Measurements from ENCODE around the gene MED27.

Gene MED27

DNA sequence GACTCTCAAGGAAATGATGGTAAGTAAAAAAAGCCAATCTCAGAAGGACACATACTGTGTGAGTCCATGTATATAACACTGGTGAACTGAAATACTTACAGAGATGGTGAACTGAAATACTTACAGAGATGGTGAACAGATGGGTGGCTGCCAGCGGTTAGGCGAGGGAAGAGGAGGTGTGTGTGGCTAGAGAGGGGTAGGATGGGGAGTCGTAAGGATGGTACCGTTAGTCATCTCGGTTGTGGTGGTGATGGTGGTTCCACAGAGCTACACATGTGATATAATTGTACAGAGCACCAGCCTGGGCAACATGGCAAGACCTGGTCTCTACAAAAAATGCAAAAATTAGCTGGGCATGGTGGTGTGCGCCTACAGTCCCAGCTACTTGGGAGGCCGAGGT is 226.2 kb downstream of the MED27 start:
- DNase-seq (ENCODE audit: low spot score), result no peak

DNA sequence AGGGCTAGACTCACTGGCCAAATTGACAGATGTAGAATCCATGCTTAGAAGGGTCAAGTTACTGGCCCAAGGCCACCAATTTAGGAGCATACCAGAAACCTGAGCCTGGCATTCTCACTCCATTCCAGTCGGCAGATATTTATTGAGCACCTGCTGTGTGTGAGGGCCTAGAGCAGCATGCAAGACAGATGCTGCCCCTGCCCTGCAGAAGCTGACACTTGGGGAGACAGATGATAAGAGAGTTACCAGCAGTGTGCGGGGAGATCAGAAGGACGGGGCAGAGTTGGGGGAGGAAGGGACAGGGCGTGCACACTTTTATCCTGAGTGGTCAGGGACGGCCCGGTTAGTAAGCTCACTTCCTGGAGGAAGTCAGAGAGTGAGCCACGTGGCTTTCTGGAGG is 228.3 kb downstream of the MED27 start:
- no peak for DNase-seq (ENCODE audit: low spot score)

DNA sequence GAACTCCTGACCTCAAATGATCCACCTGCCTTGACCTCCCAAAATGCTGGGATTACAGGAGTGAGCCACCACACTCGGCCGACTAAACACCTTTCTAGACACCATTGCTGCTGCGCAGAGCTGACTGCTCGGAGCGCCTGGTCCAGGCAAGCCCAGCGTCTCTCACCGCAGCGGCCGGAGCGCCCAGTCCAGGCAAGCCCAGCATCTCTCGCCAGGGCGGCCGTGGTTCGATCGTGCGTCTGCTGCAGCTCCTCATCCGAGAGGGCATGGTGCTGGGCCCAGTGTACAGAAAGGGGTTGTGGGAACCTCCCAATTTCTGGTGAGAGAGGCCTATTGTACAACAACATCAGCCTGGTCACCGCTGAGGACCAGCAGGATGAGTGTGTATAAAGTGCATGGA is 230.3 kb downstream of the MED27 start:
- DNase-seq (ENCODE audit: low spot score), result no peak

DNA sequence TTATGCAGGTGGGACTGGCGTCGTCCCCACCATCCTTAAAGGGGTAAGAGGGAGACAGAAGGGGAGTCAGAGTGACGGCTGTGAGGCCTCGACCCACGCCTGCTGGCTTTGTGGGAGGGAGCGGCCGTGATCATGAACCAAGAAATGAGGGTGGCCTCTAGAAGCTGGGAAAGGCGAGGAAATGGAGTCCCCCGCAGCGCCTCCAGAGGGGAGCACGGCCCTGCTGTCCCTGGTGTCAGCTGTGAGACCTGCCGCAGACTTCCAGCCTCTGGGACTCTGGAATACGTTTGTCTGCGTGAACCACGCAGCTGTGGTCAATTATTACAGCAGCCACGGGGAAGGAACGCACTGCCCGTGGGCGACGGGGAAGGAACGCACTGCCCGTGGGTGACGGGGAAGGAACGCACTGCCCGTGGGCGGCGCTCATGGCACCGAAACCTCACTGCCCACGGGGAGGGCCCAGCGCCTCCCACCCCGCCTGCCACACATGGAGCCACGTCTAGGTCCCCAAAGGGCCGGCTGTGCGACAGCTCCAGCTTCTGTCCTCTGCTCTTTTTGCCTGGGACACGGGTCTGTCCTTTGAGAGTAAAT is 231.0 kb downstream of the MED27 start:
- DNase-seq (ENCODE audit: low spot score), result no peak

DNA sequence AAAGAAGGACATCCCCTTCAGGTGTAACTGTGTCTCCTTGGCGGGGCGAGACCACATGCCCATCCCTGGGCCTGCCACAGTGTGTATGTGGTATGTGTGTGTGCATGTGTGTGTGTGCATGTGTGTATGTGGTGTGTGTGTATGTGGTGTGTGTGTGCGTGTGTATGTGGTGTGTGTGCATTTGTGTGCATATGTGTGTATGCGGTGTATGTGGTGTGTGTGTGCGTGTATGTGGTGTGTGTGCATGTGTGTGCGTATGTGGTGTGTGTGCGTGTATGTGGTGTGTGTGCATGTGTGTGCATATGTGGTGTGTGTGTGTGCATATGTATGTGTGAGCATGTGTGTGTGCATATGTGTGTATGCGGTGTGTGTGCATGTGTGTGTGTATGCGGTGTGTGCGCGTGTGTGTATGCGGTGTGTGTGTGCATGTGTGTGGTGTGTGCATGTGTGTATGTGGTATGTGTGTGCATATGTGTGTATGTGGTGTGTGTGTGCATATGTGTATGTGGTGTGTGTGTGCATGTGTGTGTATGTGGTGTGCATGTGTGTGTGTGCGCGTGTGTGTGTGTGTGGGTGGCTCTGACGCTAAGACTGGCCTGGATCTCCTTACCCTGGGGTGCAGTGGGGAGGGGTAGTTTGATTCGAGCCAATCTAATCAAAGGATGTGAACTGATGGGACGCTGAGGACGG is 231.9 kb downstream of the MED27 start:
- DNase-seq (ENCODE audit: low spot score), result no peak

DNA sequence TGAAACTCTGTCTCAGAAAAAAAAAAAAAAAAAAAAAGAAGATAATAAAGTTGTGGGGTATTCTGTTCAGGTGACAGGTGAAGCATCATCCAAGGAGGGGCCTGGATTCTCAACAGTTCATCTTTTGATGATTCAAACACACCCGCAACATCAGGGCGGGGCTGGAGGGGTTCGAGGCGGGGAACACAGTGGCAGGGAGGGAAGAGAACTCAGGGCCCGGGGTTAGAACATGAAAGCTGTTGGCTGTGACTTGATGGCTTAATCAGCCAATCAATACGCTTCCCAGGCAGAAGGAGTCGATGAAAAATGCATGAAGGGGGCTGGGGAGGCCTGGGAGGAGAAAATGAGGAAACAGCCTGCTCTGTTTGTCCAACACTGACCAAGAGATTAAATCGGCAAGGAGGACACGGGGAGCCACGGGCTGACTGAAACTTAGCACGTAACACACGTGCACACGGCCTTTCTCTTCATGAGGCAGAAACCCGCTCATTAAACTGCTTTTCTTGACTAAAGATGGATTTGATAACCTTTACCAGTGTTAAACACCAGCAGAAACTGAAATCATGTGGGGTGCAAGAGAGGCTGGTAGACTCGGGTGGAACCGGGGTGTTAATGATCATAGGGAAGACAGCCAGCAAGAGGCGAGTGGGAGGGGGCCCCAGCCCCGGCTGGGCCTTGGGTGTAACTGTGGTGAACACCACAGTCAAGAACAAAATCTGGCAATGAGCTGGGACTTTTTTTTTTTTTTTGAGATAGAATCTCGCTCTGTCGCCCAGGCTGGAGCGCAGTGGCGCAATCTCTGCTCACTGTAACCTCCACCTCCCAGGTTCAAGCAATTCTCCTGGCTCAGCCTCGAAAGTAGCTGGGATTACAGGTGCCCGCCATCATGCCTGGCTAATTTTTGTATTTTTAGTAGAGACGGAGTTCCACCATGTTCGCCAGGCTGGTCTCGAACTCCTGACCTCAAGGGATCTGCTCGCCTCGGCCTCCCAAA is 234.1 kb downstream of the MED27 start:
- DNase-seq (ENCODE audit: low spot score), result no peak

DNA sequence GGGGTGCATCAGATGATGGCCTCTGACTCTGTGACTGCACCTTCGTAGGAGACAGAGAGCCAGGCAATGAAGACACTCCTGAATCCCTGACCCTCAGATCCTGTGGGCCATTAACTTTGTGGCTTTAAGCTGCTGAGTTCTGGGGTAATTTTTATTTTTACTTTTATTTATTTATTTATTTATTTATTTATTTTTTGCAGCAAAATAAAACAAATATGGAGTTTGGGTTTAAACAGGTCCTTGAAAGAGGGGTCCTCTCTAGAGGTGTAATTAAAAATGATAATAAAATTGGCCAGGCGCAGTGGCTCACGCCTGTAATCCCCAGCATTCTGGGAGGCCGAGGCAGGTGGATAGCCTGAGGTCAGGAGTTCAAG is 234.9 kb downstream of the MED27 start:
- DNase-seq (ENCODE audit: low spot score), result no peak

DNA sequence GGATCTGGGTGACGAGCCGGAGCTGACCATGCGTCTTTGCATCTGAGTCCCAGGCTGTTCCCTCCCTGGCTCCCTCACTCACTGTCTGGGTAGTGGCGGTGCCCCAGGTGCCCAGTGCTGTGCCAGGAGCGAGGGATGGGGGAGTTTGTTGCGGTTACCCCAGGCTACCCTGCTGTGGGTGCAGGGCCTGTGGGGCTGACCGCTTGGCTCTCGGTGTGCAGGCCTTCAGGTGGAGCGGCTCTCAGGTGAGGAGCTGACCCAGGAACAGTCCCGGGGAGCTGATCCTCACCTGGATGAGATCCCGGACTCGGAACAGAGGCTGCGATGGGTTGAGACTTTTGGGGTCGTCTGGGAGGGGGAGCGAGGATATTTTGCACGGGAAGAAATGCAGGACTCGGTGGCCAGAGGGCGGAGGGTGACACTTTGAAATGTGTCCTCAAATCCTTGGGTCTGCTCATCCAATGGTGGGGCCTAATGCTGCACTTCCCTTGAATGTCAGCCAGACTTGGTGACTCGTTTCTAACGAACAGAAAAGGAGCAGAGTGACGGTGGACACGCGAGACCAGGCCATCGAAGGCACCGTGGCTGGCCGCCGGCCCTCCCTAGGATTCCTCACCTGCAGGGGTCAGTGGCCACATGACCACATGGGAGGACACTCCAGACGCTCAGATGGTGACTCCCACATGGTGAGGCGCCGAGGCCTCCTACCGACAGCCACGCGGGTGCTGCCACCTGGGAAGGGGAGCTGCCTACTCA is 235.5 kb downstream of the MED27 start:
- no peak for DNase-seq (ENCODE audit: low spot score)

DNA sequence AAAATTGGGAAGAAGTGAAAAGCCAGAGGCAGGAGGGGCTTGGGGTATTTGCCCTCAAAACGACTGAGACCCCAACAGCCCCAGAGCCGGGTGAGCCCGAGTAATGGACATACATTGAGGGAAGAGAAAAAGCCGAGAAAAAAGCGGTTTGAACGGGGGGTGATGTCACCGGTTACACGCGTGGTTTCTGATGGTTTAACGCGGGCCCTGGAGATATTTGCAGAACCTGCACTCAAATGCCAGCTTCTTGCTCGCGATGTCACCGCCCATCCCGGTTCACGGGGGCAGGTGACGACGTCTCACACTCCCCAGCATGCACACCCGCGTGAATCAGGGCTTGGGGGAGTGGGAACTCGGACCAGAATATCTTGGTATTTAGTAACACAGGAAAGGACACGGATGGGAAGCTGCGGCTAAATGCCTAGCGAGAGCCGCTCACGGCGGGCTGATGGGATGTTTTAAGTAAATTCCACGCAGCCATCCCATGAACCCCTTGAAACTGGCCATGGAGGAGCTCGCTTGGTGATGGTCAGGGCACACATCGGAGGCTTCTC is 237.8 kb downstream of the MED27 start:
- DNase-seq (ENCODE audit: low spot score), result no peak

DNA sequence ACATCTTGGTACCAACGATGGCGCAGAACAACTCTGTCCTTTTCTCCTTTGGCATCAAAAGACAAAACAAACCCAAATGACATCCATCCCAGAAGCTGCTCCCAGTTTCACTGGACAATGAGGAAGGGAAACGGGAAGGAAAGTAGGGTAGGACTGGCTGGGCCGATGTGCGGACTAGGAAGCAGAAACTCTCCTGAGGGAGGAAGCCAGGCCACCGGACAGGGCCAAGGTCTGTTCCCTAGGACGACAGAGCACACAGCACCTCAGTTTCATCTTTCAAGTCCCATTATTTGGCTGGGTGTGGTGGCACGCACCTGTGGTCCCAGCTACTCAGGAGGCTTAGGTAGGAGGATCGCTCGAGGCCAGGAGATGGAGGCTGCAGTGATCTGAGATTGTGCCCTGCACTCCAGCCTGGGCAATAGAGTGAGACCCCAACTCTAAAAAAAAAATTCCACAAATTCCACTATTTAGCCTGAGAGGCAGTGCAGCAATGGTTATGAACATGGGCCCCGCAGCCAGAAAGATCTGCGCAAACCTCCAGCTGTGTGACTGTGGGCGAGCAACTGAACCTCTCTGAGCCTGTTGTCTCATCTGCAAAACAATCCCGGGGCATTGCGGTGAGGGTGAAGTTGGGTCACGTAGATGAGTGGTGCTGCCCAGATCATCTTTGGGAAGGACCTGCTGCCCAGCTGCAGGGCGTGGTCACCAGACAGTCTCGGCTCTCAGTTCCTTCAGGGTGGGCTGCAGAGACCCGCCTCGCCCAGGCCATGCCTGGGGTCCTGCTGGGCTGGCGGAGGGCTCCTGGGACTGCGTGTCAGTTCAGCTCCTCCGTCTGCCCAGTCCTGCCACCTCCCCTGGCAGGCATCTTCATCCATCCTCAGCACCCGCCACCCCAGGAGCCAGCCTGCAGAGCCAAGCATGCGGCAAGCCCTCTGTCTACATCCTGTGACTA is 238.6 kb downstream of the MED27 start:
- DNase-seq (ENCODE audit: low spot score), result no peak

DNA sequence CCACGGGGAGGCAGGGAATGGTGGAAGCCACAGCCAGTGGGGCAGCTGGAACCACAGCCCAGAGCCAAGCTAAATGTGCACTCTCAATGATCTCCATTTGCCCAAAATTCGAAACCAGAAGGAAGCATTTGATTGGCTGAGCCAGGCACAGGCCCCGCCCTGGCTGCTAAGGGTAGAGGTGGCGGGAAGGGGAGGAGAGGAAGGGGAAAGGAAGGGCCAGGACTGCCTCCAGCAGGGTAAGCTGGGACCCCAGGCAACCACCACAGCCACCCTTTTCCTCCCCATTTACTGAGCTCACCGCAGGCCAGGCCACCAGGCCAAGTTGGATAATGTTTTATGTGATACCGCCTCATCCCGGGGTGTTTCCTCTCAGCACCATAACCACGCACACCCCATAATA is 239.4 kb downstream of the MED27 start:
- DNase-seq (ENCODE audit: low spot score), result no peak

DNA sequence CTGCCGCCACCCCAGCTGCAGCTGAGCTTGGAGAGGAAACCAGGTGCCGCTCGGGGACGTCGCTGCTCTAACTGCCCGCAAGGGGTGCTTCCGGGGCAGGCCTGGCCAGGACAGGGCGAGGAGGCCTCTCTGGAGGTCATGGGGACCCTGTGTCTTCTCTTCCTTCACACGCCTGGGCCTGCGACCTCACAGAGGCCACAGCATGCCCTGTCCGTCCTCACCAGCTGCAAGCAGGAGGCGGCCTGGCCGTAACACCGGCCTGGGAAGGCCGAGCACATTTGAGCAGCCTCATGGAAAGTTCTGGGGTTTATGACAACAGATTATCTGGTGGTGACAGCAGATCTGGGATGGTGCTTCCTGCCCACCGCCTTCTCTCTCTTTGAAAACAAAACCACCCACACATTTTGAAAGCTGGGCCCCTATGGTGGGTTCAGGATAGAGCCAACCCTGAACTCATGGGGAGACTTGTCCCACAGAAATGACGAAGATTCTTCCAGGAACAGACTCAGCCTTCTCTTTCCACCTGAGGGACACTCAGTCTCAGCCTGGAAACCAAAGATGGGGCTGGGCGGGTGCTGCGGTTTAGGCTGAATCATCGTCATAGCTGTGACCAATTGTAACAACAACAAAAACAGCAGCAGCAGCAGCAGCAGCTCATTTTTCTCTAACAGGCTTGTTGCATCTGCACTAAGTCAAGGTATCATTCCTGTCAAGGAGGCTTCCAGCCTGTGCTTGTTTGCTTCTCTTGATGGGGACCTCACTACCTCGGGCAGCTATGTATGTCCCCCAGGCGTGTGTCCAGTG is 240.2 kb downstream of the MED27 start:
- peak; percentile 66 for DNase-seq (ENCODE audit: low spot score)

DNA sequence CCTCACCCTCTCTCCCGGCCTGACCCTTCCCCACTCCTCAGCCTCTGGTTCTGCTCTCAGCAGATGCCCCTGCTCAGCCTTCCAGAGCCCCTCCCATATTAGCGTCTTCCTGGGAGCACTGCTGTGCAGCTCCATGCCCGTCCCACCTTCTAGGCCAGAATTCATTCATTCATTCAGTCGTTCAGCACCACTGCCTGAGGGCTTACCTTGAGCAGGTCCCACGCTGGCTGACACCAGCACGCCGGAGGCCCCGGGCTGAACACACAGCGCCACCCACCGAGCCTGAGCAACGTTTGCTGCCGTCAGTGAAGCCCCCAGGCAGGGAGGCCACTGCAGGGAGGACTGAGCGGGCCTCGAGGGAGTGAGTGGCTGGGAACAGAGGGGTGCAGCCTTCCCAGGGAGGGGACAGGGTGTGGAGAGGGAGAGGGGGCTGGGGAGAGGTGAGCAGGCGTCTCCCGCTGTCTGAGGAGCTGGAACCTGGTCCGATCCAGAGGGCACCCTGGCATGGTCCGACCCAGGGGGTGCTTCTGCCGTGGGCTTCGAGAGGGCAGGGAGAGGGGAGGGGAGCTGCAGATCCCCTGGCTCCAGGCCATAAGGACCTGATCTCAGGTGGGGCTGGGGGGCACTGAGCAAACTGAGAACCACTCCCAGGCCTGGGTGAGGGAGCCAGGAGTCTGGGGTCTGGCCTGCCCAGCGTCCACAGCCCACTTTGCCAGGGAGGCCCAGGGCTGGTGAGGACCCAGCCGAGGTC is 241.0 kb downstream of the MED27 start:
- DNase-seq (ENCODE audit: low spot score), result no peak

DNA sequence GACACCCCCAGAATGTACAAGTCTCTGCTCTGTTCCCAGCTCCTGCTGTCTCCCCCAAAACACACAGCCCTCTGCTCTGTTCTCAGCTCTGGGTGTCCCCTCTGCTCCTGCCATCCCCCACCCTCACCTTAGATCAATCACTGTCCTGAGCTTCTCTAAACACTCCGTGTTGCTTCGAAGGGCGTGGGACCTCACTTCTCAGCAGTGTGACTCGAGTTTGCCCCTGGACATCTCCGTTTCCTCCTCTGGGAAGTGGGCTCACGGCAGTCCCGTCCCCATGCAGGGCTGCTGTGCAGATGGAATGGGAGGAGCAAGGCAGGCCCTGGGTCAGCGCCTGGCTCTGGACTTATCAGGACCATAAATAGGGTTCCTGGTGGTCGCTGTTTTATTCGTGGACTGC is 241.8 kb downstream of the MED27 start:
- no peak for DNase-seq (ENCODE audit: low spot score)

DNA sequence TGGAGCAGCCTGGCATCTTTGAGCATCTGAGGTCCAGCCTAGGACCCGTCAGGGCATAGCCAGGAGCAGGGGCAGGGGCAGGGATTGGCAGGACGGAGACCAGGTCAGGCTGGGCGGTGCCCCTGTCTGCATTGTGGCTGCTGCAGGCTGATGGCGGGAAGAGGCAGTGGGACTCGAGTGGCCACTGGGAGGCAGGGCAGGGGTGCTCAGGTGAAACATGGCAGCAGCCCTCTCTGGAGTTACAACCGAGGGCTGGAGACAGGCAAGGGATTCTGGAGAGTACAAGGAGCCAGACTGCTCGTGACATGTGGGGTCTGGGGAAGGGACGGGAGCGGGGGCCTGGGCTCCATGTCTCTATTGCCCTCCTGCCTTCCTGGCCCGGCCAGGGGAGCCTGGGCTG is 242.4 kb downstream of the MED27 start:
- no peak for DNase-seq (ENCODE audit: low spot score)

DNA sequence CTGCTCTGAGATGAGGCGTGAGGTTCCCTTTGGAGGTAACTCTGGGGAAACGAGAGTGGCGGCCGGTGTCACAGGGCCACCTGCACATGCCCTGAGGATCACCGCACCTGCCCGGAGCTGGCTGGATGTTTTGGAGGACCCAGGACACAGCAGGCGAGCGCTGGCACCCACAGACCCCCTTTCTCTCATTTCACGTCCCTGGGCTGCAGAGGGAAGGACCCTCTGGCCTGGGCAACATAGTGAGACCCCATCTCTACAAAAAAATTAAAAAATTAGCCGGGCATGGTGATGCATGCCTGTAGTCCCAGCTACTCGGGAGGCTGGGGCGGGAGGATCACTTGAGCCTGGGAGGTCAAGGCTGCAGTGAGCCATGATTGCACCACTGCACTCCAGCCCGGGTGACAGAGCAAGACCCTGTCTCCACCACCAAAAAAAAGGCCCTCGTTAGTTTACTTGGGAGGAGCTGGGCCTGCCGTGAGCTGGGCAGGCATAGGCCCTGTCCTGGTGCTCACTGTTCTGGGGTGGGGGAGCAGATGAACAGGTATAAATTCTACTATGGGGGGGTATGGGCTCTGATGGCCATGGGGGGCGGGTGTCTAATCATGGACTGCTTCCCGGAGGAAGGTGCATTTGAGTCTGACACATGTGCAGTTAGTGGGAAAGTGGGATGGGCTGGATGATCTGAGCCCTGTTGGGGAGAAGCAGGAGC is 242.9 kb downstream of the MED27 start:
- no peak for DNase-seq (ENCODE audit: low spot score)

DNA sequence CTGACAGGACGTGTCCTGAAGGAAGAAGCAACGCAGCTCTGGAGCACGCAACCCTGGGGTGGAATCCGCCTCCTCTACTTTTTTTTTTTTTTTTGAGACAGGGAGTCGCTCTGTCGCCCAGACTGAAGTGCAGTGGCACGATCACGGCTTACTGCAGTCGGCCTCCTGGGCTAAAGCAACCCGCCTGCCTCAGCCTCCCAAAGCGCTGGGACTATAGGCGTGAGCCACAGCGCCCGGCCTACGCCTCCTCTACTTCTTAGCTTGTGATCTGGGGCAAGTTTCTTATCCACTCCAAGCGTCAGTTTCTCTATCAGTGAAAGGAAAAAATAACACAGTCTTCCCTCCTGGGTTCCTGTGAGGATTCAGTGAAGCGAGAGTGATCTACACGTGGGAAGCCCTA is 243.6 kb downstream of the MED27 start:
- DNase-seq (ENCODE audit: low spot score), result no peak

DNA sequence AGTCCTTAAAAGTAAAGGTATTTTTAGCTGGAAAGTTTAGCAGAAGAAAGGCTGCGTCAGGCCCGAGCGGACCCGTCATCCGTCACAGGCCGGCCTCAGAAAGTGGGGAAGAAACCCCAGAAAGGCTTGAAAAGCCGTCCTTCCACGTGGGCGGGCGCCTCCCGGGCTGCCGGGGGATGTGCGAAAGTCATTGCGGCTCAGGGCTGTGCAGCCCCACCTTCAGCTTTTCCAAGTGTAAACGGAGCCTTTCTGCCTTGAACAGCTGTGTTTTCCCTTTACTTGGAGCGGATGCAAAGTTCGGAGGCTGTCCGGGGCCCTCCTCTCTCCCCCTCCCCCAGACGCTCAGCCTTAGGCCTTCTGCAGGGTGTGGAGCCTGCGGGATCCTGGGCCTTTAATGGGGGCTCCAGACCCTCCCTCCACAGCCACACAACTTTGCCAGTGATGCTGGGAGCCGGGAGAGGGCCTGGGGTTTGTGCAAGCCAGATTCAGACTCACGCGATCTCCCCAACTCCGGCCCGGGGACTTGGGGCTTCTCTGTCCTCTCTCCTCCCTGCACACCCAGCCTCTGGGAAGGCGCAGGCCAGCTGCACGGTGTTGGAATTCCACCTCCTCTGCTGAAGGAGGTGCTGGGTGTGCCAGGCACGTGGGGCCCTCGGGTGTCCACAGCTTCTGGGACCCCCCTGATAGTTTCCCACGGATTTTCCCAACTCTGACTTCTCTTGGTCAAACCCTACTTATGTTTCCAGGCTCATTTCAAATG is 244.3 kb downstream of the MED27 start:
- DNase-seq (ENCODE audit: low spot score), result no peak
